GM12872 (cell line): ENCODE measurements around the gene SYT2.

Source experiments
- TF ChIP-seq, protein P1 (sequence below): IDR thresholded peaks from 3 replicates; pipeline ENCODE4 v1.5.1; 2011; ENCODE audit warnings: low read depth, mild to moderate bottlenecking, low read length, moderate library complexity; ENCODE audit not compliant: insufficient read depth

The SYT2 gene

DNA sequence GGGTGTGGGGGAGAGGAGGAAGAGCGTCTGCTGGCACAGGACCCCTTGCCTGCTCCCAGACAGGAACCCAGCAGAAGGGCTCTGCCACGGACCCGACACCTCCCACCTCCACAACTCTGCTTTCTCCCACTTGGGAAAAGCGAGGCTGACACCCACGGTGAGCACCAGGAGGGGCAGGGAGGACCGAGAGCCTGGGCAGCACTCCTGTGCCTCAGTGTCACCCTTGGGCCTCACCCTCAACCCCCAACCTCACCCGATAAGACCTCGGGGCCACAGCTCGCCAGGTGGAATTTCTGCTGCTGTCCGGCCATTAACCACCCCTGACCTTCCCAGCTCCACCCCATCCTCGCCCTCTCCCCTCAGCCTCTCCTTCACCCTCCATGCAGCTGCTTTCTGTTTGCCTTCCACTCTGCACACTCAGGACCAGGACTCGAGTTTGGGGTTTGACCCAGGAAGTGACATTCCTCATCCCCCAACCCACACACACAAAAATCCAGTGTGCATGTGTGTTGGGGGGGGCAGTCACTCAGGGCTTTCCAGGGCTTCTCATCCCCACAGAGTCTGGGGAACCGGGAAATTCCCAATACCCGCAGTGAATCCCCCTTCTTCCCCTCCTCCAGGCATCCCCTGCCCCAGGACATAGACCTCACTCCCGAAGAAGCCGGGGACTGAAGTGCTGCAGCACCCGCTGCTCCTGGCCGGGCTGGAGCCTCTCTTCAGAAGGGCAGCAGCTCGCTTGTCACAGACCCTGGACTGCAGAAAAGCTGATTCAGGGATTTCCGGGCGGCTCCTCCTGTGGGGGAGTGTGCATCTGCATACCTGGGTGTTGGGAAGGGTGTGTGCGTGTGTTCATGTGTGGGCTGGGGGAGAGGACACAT lies 65.8 kb downstream of the SYT2 start:
- TF ChIP-seq, protein P1, sequence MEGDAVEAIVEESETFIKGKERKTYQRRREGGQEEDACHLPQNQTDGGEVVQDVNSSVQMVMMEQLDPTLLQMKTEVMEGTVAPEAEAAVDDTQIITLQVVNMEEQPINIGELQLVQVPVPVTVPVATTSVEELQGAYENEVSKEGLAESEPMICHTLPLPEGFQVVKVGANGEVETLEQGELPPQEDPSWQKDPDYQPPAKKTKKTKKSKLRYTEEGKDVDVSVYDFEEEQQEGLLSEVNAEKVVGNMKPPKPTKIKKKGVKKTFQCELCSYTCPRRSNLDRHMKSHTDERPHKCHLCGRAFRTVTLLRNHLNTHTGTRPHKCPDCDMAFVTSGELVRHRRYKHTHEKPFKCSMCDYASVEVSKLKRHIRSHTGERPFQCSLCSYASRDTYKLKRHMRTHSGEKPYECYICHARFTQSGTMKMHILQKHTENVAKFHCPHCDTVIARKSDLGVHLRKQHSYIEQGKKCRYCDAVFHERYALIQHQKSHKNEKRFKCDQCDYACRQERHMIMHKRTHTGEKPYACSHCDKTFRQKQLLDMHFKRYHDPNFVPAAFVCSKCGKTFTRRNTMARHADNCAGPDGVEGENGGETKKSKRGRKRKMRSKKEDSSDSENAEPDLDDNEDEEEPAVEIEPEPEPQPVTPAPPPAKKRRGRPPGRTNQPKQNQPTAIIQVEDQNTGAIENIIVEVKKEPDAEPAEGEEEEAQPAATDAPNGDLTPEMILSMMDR: no peak

DNA sequence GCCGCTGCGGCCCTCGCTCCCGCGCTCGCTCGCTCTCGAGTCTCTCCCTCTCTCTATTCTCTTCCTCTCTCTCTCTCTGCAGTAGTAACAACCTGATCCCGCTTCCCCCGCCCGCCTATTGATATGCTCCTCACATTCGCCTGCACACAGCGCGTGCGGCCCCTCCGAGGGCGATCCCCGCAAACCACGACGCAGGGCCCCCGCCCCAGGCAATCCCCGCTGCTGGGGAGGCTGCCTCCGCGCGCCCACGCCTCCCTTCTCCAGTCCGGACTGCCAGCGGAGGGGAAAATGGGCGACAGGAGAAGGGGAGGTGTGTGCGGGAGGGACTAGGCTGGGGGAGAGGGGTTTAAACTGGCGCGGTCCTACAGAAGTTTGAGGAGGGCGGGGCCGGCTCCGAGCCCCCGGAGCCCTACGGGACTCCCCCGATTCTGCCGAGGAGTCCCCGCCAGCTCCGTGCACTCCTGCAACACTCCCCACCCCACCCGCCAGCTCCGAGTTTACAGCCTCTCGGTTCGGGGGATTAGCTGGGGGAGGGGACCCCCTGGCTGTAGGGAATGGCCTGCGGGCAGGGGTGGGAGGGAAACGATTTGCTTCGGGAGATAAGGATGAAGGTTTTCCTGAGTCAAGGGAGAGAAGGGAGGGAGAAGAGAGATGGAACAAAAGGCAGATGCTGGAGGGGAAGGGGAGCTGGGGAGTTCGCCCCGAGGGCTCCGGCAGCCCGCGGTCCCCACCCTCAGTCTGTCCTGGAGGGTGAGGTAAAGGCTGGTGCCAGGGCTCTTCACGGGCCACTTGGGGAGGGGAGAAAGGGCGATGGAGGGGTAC lies 66.6 kb downstream of the SYT2 start:
- TF ChIP-seq, protein P1: no peak

DNA sequence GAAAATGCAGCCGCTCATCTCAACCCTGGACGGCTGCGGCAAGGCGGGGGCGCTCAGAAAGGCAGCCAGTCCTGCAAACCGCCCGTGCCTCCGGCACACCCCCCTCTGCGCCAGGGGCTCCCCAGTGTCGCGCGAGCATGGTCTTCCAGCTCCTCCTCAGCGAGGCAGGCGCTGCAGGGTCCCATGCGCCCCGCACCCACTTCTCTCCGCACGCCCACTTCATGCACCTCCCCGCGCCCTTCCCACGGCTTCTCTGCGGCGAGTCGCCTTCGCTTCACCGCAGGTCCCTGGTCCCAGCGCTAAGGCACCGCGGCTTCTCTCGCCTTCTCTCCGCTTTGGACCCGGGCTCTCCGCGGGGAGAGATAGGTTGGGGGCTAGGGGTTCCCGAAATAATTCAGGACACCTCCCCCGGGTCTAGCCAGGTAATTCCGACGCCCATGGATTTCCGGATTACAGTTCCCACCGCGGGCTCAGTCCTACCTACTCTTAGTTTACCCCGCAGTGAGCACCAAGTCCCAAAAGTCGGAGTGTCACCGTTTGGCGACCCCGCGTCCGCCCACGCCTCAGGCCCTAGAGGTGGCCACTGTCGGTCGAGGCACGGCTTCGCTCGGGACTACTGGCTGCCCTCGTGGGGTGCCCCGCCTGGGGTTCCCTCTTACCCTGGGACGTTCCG lies 67.5 kb downstream of the SYT2 start:
- TF ChIP-seq, protein P1: no peak

DNA sequence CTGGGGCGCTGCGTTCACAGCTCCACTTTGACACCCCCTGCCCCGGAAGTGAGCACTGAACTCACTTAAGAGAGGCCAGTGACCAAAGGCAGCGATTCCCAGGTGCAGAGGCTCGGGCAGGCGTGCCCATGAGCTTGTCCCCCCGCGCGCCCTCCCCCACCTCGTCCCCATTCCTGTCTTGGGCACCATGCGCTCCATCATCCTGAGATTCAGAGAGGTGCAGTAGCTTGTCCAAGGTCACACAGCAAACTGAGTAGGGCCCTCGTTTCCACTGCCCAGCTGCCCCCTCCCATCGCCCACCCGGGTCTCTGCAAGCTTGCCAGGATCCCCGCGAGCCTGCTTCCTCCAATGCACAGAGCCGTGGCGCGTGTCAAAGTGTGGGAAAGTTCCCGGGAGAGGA lies 68.0 kb downstream of the SYT2 start:
- TF ChIP-seq, protein P1: no peak

DNA sequence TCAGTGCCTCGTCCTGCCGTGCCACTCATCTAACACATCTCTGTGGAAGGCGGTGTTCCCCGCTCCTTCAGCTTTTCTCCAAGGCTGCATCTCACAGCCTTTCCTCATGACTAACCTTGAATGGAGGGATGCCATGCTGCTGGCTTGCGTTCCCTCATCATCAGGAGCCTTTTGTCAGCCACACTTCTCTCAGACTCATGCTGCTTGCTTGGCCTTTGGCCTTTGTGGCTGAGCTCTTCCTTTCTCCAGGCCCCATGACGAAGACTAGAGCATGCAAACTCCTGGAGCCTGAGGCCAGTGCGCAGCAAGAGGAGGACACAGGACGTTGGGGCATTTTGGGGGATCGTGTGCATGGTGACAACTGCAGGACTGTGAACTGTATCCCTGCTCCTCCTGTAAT lies 70.8 kb downstream of the SYT2 start:
- TF ChIP-seq, protein P1: no peak

DNA sequence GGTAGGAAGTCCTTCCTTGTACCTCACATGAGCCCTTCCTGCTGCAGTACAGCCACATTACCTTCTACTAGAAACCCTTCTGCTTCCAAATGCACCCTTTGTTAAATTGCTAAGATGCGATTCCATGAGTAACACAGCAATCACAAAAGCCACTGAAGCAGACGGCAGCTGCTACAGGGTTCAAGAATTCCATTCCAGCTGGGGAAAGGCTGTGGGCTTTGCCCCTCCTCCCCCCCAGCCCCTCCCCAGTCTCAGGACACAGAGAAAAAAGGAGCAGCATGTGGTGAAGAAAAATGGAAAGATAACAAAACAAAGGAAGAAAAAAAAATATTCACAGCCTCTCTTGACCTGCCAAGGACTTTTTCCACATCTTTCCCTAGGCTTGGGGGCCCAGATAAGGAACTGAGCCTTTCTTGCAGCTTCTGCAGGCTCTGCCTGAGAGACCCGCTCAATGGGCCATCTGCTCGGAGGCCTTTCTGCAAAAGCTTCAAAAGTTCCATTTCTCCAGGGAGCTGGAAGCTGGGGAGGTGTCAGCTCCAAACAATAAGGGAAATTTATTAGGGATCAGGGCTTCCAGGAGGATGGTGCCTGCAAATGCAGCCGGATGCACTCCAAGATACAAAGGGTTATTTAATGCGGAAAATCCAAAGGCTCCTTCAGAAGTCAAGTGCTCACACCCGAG lies 72.1 kb downstream of the SYT2 start:
- TF ChIP-seq, protein P1: no peak
